Measurements from ENCODE around the gene DIO3.

GRCh38 chr14:101563352-101563653 lies 2.0 kb downstream of the DIO3 start:
- no peak for TF ChIP-seq CTCF (IDR thresholded peaks at IDR 0.05)
- TF ChIP-seq POLR2A (IDR thresholded peaks at IDR 0.05): no peak
